ENCODE results near the gene SLC22A1.
A peak's percentile ranks its signal among the peaks of the same experiment; 100 is the strongest.
"Not testable (repeated sequence)": the region's sequence is repeated elsewhere in the genome, so short reads cannot be mapped to it uniquely, and the experiment has no call there.

Gene SLC22A1

DNA sequence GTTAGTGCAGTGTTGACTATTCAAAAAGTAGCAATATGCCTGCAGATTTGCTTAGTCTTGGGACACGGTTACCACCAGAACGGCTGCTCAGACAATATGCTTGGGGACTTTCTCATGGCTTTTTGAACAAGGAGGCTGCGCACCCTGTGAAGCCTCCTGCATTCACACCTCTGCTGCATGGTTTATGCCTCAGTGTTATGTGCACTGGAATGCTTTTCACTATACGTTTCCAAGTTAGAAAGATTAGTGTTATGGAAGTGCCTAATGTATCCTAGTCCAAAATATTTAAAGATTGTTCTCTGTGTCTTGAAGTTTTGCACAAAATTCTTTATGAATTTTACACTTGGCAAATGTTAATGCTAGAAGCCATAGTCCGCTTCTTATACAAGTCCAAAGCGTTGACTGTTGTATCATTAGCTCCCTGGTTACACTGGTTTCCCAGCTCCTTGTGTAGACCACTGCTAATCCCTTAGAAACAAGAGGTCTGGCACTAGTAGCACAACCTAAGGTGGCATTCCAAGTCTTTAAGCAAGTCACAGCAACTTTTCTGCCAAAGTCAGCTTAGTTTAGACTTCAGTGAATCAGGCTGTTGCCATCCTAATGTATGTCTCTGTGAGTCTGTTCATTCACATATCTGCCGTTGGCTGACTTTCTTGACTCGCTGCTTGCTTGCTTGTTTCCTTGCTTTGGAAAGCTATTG is 26.3 kb upstream of the SLC22A1 start:
- no peak for DNase-seq

DNA sequence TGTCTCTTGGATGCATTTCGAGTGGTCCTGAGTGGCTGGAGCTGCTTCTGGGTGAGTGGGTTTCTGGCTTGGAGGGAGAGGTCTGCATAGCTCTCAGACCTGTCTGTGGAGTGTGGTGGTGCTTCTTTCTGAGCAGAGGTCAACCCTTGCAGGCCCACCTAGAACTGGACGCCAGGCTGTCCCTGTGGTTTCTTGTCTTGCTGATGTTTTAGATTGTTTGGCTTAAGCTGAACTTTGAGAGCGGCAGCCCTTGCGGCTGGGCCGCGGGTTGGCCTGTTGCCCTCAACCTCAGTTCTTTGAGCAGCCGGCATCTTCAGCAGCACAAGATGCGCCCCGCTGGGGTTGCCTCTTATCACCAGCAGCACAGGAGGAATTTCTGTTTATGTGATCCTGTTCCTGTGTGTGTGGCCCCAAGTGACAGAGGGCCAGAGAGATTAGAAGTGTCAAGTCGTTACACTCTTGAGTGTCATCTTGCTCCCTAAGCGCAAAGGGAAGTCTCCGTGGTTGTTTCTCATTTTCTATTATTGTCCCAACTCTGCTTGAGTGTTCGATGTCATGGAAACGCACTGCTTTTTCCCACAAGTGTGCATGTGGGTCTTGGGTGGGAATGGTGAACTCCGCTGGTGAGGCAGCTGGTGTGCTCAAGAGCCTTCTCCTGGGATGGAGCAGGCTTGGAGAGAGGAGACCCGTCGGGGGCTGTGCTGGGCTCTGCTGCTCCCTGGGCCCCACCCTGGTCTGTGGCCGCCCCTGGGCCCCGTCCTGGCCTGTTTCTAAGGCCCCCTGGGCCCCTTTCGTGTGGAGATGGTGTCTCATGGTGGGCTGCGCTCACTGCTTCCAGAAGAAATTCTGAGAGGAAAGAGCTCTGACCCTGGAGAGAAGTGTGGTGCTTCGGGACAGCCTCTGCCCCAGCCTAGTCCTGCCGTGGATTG is 20.1 kb upstream of the SLC22A1 start:
- DNase-seq, result no peak

DNA sequence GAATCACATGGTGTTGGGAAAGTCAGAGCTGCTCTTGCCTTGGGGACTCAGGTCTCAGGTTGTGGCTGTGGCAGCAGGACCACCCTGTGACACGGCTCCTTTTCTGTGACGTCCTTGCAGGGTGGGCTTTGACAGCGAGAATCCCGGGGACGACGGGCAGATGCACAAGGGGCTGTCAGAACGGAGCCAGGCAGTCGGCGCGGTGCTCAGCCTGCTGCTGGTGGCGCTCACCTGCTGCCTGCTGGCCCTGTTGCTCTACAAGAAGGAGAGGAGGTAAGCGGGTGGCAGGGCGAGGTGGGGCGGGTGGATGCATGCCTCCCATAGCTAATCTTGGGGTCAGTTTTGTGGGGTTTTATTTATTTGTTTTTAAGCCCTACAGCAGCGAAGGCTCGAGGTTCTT is 19.2 kb upstream of the SLC22A1 start:
- no peak for DNase-seq

DNA sequence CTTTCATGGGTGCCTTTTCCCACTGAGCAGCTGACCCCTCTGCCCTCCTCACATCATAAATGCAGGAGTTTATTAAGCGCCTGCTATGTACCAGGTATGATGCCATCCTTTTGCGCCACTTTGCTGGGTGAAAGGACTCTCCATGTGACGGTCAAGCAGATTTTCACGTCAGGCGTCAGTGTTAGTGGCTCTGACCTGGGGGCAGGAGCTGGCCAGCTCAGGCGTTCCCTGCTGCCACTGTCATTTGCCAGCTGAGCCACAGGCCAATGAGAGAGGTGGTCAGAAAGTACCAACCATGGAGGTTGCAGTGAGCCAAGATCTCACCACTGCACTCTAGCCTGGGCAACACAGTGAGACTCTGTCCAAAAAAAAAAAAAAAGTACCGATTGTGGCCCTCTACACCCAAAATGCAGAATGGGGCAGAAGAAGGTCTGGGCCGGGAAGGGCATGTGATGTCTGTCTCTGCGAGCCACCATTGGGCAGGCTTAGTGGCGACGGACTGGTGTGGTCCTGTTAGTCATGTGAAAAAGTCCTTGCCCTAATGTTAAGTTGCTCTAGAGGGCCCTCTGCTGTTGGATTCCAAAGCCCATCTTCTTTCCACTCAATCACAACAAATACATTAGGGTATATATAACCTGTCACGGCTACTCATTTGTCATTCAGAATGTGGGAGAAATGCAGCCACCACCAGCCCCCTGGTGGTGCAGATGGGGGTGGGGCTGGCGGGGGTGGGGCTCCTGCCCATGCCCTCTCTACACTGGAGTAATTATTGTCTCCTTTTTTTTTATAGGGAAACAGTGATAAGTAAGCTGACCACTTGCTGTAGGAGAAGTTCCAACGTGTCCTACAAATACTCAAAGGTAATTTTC is 18.4 kb upstream of the SLC22A1 start:
- peak; percentile 1 for DNase-seq

DNA sequence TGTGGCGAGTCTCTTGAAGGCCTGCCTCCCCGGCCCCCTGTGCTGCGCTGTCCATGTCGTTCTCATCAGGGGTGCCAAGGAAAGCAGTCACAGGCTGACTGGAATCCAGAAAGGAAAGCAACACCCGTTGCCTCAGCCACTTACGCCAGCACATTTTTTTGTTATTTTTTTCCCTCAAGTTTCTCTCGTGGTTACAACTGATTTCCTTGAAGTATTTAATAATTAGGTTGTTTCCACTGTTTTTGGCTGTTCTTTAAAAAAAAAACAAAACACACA is 17.9 kb upstream of the SLC22A1 start:
- no peak for DNase-seq

DNA sequence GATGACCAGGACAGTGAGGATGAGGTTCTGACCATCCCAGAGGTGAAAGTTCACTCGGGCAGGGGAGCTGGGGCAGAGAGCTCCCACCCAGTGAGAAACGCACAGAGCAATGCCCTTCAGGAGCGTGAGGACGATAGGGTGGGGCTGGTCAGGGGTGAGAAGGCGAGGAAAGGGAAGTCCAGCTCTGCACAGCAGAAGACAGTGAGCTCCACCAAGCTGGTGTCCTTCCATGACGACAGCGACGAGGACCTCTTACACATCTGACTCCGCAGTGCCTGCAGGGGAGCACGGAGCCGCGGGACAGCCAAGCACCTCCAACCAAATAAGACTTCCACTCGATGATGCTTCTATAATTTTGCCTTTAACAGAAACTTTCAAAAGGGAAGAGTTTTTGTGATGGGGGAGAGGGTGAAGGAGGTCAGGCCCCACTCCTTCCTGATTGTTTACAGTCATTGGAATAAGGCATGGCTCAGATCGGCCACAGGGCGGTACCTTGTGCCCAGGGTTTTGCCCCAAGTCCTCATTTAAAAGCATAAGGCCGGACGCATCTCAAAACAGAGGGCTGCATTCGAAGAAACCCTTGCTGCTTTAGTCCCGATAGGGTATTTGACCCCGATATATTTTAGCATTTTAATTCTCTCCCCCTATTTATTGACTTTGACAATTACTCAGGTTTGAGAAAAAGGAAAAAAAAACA is 16.6 kb upstream of the SLC22A1 start:
- no peak for DNase-seq

DNA sequence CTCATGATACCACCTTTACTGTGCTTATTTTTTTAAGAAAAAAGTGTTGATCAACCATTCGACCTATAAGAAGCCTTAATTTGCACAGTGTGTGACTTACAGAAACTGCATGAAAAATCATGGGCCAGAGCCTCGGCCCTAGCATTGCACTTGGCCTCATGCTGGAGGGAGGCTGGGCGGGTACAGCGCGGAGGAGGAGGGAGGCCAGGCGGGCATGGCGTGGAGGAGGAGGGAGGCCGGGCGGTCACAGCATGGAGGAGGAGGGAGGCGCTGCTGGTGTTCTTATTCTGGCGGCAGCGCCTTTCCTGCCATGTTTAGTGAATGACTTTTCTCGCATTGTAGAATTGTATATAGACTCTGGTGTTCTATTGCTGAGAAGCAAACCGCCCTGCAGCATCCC is 15.6 kb upstream of the SLC22A1 start:
- DNase-seq, result no peak

DNA sequence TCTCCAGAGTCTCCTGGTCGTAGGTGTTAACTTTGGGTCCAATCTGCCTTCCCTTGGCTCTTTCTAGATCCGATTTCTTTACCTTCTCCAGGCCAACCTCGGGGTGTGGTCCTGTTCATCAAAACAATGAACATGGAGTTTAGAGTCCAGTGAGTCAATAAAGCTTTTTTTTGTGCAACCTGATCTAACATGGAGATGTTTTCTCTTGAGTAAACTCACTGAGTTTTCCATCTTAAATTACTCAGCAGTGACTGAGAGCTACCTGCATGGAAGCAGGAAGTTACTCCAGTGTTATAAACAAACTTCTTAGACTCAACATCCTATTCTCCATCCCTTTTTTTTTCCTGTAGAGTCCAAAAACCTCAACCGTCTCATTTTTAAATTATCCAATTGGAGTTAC is 14.9 kb upstream of the SLC22A1 start:
- no peak for DNase-seq

DNA sequence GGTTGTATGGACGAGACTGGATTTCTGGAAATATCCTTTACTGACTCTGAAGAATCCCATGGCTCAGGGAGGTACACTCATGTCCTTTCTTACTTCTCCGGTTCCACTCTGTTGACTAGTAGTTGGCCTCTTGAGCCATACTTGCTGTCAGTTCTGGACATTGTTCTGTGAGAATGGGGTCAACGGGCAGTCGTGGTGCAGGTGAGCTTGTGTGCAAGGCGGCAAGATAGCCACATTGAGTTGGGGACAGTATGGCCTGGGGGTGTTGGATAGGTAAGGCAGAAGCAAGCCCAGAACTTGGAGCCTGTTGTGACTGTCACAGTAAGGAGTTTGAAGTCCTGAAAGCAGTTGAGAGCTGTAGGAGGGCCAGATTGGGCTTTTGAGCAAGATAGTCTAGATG is 13.5 kb upstream of the SLC22A1 start:
- no peak for DNase-seq

DNA sequence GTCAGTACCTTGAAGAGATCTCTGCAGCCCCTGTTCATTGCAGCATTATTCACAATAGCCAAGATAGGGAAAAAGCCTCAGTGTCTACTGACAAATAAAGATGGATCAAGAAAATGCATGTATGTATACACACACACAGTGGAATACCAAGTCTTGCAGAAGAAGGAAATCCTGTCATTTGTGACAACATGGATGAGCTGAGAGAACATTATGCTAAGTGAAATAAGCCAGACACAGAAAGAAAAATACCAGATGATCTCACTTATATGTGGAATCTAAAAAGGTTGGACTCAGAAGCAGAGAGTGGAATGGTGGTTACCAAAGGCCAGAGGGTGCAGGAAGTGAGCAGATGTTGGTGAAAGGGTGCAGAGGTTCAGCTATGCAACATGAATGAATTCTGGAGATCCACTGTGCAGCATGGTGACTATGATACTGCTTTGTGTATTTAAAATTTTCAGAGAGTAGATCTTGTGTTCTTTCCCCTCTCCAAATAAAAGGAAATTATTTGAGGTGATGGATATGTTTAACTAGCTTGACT is 11.0 kb upstream of the SLC22A1 start:
- DNase-seq, result no peak

DNA sequence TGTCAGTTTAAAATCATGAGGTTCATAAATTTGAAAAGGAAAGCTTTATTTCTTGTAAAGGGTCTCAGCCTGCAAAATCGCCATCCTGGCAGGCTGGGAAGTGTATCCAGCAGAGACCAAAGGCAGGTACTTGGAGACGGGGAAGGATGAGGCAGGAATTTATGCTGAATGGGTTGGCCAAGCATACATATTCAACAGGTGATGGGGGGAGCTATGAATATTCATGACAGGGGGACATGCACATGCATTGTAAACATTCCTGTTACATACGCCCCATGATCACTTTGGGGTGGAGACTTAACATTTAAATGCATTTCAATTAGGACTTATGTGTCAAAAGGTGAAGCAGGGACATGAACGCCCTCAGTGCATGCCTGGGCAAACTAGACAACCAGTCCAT is 9.8 kb upstream of the SLC22A1 start:
- no peak for DNase-seq

DNA sequence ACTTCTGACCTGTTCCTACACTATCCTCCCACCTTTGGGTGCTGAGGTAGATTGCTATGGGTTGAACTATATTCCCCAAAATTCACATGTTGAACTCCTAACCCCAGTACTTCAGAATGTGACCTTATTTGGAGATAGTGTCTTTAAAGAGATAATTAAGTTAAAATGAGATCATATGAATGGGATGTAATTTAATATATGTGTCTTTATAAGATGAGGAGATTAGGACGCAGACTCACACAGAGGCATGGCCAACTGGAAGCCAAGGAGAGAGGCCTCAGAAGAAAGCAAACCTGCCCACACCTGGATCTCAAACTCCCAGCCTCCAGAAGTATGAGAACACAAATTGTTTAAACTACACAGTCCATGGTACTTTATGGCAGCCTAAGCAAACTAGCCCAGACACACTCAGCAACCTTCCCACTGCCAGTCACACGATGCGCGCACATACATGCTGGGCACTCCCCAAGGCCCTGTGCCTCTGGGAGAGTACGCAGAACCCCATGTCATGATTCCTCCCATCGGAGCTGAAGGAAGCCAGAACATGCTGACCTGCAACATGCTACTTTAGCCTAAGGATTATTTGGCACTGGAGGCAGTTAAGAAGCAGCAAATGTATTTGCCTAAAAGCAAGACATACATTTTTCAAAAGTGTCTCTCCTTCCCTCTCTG is 8.9 kb upstream of the SLC22A1 start:
- no peak for DNase-seq

DNA sequence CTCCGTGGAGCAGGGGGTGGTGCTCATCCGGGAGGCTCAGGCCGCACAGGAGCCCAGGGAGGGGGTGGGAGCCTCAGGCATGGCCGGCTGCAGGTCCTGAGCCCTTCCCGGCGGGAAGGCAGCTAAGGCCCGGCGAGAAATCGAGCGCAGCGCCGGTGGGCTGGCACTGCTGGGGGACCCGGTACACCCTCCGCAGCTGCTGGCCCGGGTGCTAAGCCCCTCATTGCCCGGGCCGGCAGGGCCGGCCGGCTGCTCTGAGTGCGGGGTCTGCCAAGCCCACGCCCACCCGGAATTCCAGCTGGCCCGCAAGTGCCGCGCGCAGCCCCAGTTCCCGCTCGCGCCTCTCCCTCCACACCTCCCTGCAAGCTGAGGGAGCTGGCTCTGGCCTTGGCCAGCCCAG is 7.1 kb upstream of the SLC22A1 start:
- not testable (repeated sequence) for DNase-seq

DNA sequence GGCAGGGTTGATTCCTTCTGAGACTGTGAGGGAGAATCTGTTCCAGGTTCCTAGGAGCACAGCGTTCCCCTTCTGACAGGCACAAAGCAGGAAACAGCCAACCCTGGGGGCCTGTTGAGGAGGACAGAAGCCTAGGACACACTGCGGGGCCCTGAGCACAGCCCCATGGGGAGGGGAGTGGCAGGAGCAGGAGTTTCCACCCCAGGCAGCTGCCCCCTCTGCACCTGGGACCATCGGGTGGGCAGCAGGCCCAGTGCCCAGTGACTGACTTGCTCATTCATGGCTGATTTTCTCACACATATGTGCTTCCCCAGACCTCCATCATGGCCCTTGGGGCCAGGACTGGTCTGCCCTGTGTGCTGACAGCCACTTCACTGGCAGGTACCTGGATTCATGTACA is 6.2 kb upstream of the SLC22A1 start:
- no peak for DNase-seq

DNA sequence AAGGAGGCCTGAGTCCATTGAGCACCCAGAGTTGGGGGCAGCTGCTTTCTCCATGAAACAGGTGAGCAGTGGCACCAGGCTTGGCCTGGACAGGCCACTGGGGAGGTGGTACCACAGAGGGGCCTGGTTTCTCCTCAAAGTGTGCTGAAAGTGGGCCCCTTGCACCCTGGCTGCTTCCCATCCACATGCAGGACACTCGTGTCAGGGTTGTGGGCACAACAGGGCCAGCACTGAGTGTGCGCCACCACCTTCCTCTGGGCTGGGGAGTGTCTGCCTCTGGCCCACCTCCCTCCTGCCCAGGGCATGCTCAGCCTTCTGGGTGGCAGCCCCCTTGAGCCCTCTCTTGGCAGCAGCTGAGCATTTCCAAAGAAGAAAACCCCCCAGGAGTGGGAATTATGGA is 5.2 kb upstream of the SLC22A1 start:
- no peak for DNase-seq

DNA sequence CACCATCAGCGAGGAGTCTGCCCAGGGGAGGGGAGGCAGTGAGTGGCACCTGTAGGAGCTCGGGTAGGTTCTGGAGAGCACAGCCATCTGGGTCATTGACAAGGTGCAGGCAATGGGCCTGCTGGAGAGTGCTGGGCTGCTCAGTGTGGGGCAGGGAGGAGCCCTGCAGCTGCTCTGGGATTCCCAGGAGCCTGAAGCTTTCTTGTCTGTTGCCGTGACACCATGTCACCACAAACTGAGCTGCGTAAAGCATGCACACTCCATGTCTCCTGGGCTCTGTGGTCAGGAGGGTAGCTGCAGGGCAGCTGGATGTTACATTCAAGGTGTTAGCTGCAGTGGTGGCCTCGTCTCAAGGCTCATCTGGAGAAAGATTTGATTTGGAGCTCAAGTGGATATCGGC is 4.5 kb upstream of the SLC22A1 start:
- DNase-seq, result no peak

DNA sequence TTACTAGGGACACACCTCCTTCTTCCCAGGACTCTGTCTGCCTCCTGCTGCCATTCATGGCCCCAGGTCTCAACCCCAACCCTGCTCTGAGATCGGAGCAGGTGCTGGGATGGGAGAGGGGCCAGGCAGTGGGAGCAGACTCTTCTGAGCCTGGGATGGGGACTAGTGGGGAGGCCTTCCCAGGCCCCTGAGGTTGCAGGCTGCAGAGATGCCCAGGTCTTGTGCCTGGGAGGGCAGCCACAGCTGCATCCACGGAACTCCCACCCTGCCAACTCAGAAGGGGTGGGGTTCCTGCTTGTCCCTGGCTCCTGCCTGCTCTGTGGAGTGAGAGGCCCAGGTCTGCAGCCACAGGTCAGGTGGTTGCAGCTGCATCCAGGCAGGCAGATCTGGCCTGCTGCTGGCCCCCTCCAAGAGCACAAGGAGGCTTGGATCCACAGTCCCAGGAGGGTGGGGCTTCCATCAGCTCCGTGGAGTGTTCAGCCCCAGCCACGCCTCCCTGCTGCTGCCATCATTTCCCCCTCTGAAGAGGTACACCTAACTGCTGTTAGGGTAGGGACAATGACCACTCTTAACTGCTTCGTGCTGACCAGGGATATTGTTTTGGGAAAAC is 2.9 kb upstream of the SLC22A1 start:
- no peak for DNase-seq

DNA sequence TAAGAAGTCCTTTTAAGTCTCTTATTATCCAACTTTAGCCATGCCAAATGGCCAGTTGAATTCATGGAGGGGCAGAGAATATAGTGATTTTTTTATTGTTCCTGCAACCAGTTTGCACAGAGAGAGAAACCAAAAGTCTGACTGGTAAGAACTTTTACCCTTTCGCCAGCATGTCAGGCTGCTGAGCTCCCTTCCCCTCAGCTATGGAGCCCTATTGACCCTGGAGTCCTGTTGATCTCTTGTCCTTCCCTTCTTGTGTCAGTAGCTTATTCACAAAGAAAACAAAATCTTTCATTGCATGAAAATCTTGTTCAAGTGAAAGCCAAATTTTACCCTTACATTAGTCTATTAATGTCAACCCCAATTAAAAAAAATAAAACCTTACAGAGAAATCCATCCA is 1.5 kb upstream of the SLC22A1 start:
- no peak for DNase-seq

DNA sequence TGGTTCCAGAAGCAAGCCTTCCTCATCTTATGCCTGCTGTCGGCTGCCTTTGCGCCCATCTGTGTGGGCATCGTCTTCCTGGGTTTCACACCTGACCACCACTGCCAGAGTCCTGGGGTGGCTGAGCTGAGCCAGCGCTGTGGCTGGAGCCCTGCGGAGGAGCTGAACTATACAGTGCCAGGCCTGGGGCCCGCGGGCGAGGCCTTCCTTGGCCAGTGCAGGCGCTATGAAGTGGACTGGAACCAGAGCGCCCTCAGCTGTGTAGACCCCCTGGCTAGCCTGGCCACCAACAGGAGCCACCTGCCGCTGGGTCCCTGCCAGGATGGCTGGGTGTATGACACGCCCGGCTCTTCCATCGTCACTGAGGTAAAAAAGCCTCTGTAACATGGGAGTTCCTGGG is 366 bp downstream of the SLC22A1 start:
- no peak for DNase-seq

DNA sequence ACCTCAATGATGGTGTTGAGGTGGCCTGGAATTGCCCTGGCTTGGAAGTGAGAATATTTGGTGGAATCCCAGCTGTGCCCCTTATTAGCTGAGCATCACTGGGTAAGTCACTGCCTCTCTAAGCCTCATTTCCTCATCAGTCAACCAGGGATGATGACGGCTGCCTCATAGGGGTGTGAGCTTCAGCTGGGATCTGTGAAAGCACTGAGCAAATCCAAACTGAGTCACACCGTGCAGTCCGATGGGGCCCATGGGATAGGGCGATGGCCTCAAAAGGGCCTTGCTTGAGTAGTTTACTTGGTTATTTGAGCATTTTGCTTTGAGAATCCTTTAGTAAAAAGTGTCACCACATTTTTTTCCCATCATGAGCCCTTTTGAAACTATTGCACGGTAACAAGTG is 1.1 kb downstream of the SLC22A1 start:
- DNase-seq, result no peak

DNA sequence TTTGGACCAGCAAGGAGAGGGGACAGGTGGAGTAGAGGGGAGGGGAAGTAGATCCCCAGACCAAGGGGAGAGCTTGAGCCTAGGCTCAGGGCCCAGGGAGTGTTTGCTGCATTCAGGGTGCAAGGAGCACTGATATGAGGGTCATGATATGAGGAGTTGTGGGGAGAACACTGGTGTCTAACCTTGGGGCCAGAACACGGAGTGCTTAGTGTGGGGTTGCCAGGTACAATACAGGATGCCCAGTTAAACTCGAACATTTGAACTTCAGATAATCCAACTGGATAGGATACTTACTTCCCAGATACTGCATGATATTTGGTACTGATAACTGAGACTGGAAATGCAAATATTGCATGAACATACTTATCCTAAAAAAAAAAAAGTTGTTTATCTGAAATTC is 2.4 kb downstream of the SLC22A1 start:
- DNase-seq, result no peak

DNA sequence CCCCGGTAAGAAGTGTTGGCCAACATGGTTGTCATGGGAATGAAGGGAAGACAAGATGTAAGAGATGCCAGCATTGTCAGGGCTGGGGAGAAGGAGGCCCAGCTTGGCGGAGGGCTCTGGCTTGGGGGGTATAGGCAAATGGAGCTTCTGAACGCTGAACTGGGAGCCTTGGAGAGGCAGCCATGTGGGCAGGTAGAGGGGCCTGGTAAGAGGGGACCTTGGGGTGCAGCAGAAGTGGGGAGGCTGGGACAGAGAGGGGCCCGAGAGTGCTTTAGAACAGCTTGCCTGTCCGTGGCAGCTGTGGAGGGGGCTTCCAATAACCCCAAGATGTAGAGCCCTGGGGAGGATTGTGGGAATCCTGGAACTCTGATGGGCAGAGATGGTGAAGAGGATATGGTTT is 3.0 kb downstream of the SLC22A1 start:
- DNase-seq, result no peak

Data from NCI-H774 (cell line).